CD4-positive, alpha-beta T cell (primary cell): ENCODE data around the gene AUTS2. TPM values are rescaled to one million over a fixed set of nuclear protein-coding genes. Genes with fewer than 3 reads are reported as not detected.

ENCODE experiments used
- ATAC-seq: fragments of 200-7000 bp; cut with Tn5 transposase; one replicate; pipeline ENCODE4 v1.10.0; 2022; ENCODE audit warnings: mild to moderate bottlenecking; ENCODE audit not compliant: poor library complexity
- CTCF ChIA-PET: fragments of 350-600 bp; sonication (Branson Sonifier 250); formaldehyde crosslinking; loops from one replicate; lab custom pipeline; 2021; ENCODE audit warnings: antibody characterized with exemption, inconsistent platforms; lab: Charles Lee
- POLR2A ChIA-PET: fragments of 350-600 bp; sonication (Branson Sonifier 250); formaldehyde crosslinking; loops from one replicate; lab custom pipeline; 2021; ENCODE audit warnings: antibody characterized with exemption, inconsistent platforms; lab: Charles Lee
- DNase-seq, 14 experiments: peaks; one replicate each; pipeline ENCODE4 v3.0.0-alpha.2; 2013 to 2020; ENCODE audit warnings: mixed read lengths in 2 of 14
- H3K27ac ChIP-seq, 2 donors: one replicate each; pipeline versions ENCODE4 v1.5.1 to v1.7.0; 2013; ENCODE audit warnings: low read length in 2 of 2, low read depth in 1 of 2, mild to moderate bottlenecking in 1 of 2
- H3K27me3 ChIP-seq, 2 experiments: 1 replicate in 1 of 2; 2 replicates in 1 of 2; pipeline versions ENCODE4 v1.6.1 to v1.7.0; 2013; ENCODE audit warnings: low read length in 2 of 2, control low read depth in 1 of 2, mild to moderate bottlenecking in 1 of 2, moderate library complexity in 1 of 2; ENCODE audit not compliant: insufficient read depth in 2 of 2, control insufficient read depth in 1 of 2
- H3K36me3 ChIP-seq: one replicate; pipeline ENCODE4 v1.6.1; 2013; ENCODE audit warnings: low read length, control low read depth; ENCODE audit not compliant: insufficient read depth
- H3K4me1 ChIP-seq: one replicate; pipeline ENCODE4 v1.6.1; 2013; ENCODE audit warnings: low read length, control low read depth; ENCODE audit not compliant: insufficient read depth
- H3K4me3 ChIP-seq: one replicate; pipeline ENCODE4 v1.5.1; 2013; ENCODE audit warnings: mild to moderate bottlenecking, low read length, moderate library complexity
- H3K9me3 ChIP-seq, 2 experiments: 1 replicate in 1 of 2; 2 replicates in 1 of 2; pipeline versions ENCODE4 v1.6.1 to v1.7.0; 2013; ENCODE audit warnings: low read length in 2 of 2, mild to moderate bottlenecking in 2 of 2, control low read depth in 1 of 2, moderate library complexity in 1 of 2; ENCODE audit not compliant: control insufficient read depth in 1 of 2, insufficient read depth in 1 of 2
- H3K27ac Mint-ChIP-seq: one replicate; pipeline ENCODE4 v1.8.0; 2020; ENCODE audit warnings: mixed read lengths
- H3K27me3 Mint-ChIP-seq: one replicate; pipeline ENCODE4 v1.8.0; 2021; ENCODE audit warnings: mixed read lengths
- H3K36me3 Mint-ChIP-seq: one replicate; pipeline ENCODE4 v1.8.0; 2021; ENCODE audit warnings: low read depth, mixed read lengths
- H3K4me1 Mint-ChIP-seq: one replicate; pipeline ENCODE4 v1.8.0; 2021; ENCODE audit warnings: low read depth, mixed read lengths
- H3K4me3 Mint-ChIP-seq: one replicate; pipeline ENCODE4 v1.8.0; 2020; ENCODE audit warnings: mild to moderate bottlenecking, mixed read lengths
- H3K9me3 Mint-ChIP-seq: one replicate; pipeline ENCODE4 v1.8.0; 2020; ENCODE audit warnings: mixed read lengths
- intact Hi-C, 2 experiments: fragments of 100-400 bp; cut with DNase I in 1 of 2; cut with micrococcal nuclease in 1 of 2; formaldehyde crosslinking; loops; one replicate each; pipeline versions ENCODE4 v1.15.1 to v1.9.0; 2023 to 2025; cut with DNase I, micrococcal nuclease
- total RNA-seq, 174 experiments: library from RNA in 2 of 174; stranded (reverse) in 2 of 174; gene quantifications; one replicate each; pipeline ENCODE4 v1.2.3 and lab custom pipeline; 2021 to 2026
- TF ChIP-seq, protein P1 (sequence below): fragments of 200-600 bp; IDR thresholded peaks from one replicate; pipeline ENCODE4 v1.8.0; 2022; ENCODE audit warnings: antibody characterized with exemption, mild to moderate bottlenecking

Gene AUTS2
- total RNA-seq, 2 experiments from 2014 or later: 43.6 to 47.6 TPM

DNA sequence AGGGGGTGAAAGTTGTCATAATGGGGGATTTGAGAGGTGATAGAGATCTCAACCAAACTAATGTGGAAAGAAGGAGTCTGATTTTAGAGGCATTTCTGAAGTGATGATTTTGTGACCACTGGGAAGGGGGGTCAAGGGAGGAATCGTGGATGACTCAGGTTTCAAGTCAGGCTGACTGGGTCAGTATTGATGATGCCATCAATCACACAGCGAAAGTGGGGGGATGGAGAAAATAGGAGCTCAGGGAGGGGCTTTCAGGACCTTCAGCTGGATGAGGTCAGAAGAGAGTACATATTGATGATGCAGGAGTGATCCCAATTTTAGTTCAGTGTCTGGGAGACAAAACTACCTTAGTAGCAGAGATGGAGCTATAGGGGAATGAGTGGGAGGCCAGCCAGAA, 852.5 kb downstream of the AUTS2 start:
- Histone ChIP-seq H3K27ac (no peak overlapping the region), H3K9me3 (peaks cover 0 to 4% of the 10 kb centered on the region in 2 experiments), H3K27me3 (no peaks in the 10 kb centered on the region), H3K36me3 (no peaks in the 10 kb centered on the region), H3K4me3 (no peak overlapping the region), H3K4me1 (no peaks in the 10 kb centered on the region)
- no peak for ATAC-seq
- Mint-ChIP-seq H3K36me3 (no peaks in the 10 kb centered on the region), H3K27me3 (no peaks in the 10 kb centered on the region), H3K9me3 (no peaks in the 10 kb centered on the region), H3K4me3 (no peak overlapping the region), H3K4me1 (no peaks in the 10 kb centered on the region), H3K27ac (no peak overlapping the region)
- CTCF ChIA-PET: no interaction called here
- TF ChIP-seq, protein P1, sequence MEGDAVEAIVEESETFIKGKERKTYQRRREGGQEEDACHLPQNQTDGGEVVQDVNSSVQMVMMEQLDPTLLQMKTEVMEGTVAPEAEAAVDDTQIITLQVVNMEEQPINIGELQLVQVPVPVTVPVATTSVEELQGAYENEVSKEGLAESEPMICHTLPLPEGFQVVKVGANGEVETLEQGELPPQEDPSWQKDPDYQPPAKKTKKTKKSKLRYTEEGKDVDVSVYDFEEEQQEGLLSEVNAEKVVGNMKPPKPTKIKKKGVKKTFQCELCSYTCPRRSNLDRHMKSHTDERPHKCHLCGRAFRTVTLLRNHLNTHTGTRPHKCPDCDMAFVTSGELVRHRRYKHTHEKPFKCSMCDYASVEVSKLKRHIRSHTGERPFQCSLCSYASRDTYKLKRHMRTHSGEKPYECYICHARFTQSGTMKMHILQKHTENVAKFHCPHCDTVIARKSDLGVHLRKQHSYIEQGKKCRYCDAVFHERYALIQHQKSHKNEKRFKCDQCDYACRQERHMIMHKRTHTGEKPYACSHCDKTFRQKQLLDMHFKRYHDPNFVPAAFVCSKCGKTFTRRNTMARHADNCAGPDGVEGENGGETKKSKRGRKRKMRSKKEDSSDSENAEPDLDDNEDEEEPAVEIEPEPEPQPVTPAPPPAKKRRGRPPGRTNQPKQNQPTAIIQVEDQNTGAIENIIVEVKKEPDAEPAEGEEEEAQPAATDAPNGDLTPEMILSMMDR: no peak
- no peak for DNase-seq
- POLR2A ChIA-PET: no interaction called here
- intact Hi-C loops: no loop called here

DNA sequence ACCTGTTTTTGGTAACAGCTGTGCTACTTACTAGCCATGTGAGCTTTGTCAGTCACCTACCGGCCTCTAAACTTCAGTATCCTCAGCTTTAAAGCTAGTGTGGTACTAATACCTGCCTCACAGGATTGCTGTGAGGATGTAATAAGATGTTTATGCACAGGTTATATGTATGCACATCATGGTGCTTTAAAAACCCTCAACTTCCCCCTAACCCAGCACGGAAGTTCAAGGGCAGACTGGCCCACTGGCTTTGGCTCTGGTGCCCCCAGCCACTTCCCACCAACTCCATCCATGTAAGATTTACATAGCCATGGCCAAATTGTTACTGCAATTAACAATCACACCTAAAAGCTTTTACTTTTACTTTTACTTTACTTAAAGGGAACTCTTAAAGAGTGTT, 857.6 kb downstream of the AUTS2 start:
- ChIA-PET CTCF (no interaction called here), POLR2A (no interaction called here)
- ATAC-seq (no peak), DNase-seq (no peak)
- Histone ChIP-seq H3K27ac (no peak overlapping the region), H3K4me1 (peaks cover 18% of the 10 kb centered on the region), H3K27me3 (no peaks in the 10 kb centered on the region), H3K36me3 (no peaks in the 10 kb centered on the region), H3K9me3 (no peaks in the 10 kb centered on the region), H3K4me3 (no peak overlapping the region)
- H3K4me3 Mint-ChIP-seq: no peak overlapping the region
- intact Hi-C loops: no loop called here
- TF ChIP-seq, protein P1: no peak
- H3K27me3 Mint-ChIP-seq: no peaks in the 10 kb centered on the region
- no peaks in the 10 kb centered on the region for H3K9me3 Mint-ChIP-seq
- no peaks in the 10 kb centered on the region for H3K36me3 Mint-ChIP-seq
- no peak overlapping the region for H3K27ac Mint-ChIP-seq
- H3K4me1 Mint-ChIP-seq: peaks cover 29% of the 10 kb centered on the region

DNA sequence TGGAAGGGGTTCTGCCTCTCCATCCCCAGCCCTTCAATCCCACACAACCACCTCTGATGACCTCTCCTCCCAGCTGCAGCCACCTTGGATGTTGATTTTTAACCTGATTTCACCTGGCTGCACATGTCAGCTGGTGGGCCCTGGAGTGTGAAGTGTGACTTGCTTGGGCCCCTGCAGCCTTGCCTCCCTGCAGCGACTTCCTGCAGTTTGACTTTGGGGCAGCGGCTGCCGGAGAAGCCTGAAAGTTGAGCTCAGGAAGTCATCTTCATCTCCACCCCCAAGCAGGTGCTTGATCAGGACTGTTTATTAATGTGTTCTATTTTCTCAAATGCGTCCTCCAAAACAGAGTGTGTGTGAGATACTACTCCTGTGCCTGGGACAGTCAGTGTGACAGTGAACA, 858.4 kb downstream of the AUTS2 start:
- Mint-ChIP-seq H3K9me3 (no peaks in the 10 kb centered on the region), H3K4me3 (no peak overlapping the region)
- ATAC-seq: peak; percentile 43

More for the DNA sequence above, 858.4 kb downstream of the AUTS2 start:
- Histone ChIP-seq H3K4me3 (no peak overlapping the region), H3K36me3 (no peaks in the 10 kb centered on the region), H3K4me1 (peaks cover 18% of the 10 kb centered on the region), H3K27me3 (no peaks in the 10 kb centered on the region), H3K27ac (no peak overlapping the region), H3K9me3 (peaks cover 0 to 2% of the 10 kb centered on the region in 2 experiments)
- Mint-ChIP-seq H3K27ac (no peak overlapping the region), H3K27me3 (no peaks in the 10 kb centered on the region), H3K4me1 (peaks cover 29% of the 10 kb centered on the region), H3K36me3 (no peaks in the 10 kb centered on the region)
- ChIA-PET POLR2A (no interaction called here), CTCF (no interaction called here)
- TF ChIP-seq, protein P1: no peak
- intact Hi-C loops: no loop called here
- peak in 5 of 14 experiments; percentile 1 to 27 (median 6) for DNase-seq
